ENCODE measurements around the gene TTC38. TPM values are rescaled to one million over a fixed set of nuclear protein-coding genes. Genes with fewer than 3 reads are reported as not detected.
"Not testable (repeated sequence)": the region's sequence is repeated elsewhere in the genome, so short reads cannot be mapped to it uniquely, and the experiment has no call there.

The TTC38 gene
- total RNA-seq, 2 experiments from 2014 or later = 5.2 to 5.8 TPM

DNA sequence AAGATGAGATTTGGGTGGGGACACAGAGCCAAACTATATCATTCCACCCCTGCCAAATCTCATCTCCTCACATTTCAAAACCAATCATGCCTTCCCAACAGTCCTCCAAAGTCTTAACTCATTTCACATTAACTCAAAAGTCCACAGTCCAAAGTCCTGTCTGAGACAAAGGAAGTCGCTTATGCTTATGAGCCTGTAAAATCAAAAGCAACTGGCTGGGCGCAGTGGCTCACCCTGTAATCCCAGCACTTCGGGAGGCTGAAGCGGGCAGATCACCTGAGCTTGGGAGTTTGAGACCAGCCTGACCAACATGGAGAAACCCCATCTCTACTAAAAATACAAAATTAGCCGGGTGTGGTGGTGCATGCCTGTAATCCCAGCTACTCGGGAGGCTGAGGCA, 3.3 kb upstream of the TTC38 start:
- intact Hi-C loops (cut with DNase I, micrococcal nuclease); H3K27ac Mint-ChIP-seq; H3K4me3 Mint-ChIP-seq; H3K9me3 Mint-ChIP-seq (ENCODE audit: low read depth); DNase-seq; ATAC-seq; H3K36me3 Mint-ChIP-seq (ENCODE audit: low read depth); CTCF ChIA-PET; POLR2A ChIA-PET: not testable (repeated sequence)
- H3K4me1 Mint-ChIP-seq = peaks cover 12% of the 10 kb centered on the region
- peaks cover 59% of the 10 kb centered on the region for H3K27me3 Mint-ChIP-seq

DNA sequence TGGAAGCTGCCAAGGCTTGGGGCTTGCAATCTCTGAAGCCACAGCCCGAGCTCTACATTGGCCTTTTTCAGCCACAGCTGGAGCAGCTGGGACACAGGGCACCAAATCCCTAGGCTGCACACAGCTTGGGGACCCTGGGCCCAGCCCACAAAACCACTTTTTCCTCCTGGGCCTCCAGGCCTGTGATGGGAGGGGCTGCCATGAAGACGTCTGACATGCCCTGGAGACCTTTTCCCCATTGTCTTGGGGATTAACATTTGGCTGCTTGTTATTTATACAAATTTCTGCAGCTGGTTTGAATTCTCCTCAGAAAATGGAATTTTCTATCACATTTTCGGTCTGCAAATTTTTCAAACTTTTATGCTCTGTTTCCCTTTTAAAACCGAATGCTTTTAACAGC, 2.2 kb upstream of the TTC38 start:
- peaks cover 14% of the 10 kb centered on the region for H3K4me1 Mint-ChIP-seq
- CTCF ChIA-PET; H3K9me3 Mint-ChIP-seq (ENCODE audit: low read depth); H3K36me3 Mint-ChIP-seq (ENCODE audit: low read depth); DNase-seq; ATAC-seq; H3K4me3 Mint-ChIP-seq; intact Hi-C loops (cut with DNase I, micrococcal nuclease); POLR2A ChIA-PET; H3K27ac Mint-ChIP-seq: not testable (repeated sequence)
- H3K27me3 Mint-ChIP-seq = peaks cover 52% of the 10 kb centered on the region

DNA sequence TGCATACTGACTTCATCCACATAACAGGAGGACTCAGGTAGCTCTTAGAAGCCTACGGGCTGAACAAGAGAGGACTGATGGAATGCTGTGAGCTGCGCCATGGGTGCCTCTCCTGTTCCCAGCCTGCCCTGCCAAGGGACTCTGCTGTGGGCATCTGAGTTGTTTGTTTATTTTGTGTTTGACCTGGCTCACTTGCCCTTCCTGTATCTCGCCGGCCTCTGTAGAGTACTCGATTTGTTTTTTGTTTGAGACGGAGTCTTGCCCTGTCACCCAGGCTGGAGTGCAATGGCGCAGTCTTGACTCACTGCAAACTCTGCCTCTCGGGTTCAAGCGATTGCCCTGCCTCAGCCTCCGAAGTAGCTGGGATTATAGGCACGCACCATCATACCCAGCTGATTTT, 1.8 kb downstream of the TTC38 start:
- Mint-ChIP-seq H3K36me3 (ENCODE audit: low read depth) (peaks cover 3% of the 10 kb centered on the region), H3K27me3 (peaks cover 20% of the 10 kb centered on the region), H3K4me3 (peak overlapping the region; percentile 15), H3K9me3 (ENCODE audit: low read depth) (no peaks in the 10 kb centered on the region), H3K27ac (peak overlapping the region; percentile 19), H3K4me1 (peaks cover 11% of the 10 kb centered on the region)
- POLR2A ChIA-PET = no interaction called here
- DNase-seq (no peak), ATAC-seq (no peak)
- intact Hi-C loops (cut with DNase I, micrococcal nuclease) = no loop called here
- CTCF ChIA-PET = interaction anchor here (0.7 kb wide), 1 partner anchor 264 kb away, joined by 3 read pairs; no protein-coding TSS in a partner anchor

DNA sequence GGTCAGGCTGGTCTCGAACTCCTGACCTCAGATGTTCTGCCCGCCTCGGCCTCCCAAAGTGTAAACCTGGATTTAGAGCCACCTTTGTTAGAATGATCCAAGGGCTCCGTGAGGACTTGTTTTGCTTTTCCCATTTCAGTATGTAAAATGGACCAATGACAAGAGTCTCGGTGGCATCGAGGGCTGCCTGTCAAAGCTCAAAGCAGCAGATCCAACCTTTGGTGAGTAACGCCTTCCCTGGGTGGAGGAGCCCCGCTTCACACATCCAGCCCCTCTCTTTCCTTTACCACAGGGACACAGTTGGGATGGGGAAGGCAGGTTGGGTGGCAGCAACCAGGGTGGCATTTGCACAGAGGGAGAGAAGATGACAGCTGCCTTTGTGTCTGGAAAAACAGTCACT, 4.4 kb downstream of the TTC38 start:
- H3K27ac Mint-ChIP-seq = no peak overlapping the region
- H3K4me3 Mint-ChIP-seq = no peak overlapping the region
- intact Hi-C loops (cut with DNase I, micrococcal nuclease) = no loop called here
- H3K27me3 Mint-ChIP-seq = peaks cover 3% of the 10 kb centered on the region
- H3K4me1 Mint-ChIP-seq = peaks cover 10% of the 10 kb centered on the region
- no peaks in the 10 kb centered on the region for H3K9me3 Mint-ChIP-seq (ENCODE audit: low read depth)
- DNase-seq (no peak), ATAC-seq (no peak)
- ChIA-PET POLR2A (no interaction called here), CTCF (interaction anchor here (0.7 kb wide), 1 partner anchor 40 kb away, joined by 3 read pairs; no protein-coding TSS in a partner anchor)
- H3K36me3 Mint-ChIP-seq (ENCODE audit: low read depth) = peaks cover 8% of the 10 kb centered on the region

DNA sequence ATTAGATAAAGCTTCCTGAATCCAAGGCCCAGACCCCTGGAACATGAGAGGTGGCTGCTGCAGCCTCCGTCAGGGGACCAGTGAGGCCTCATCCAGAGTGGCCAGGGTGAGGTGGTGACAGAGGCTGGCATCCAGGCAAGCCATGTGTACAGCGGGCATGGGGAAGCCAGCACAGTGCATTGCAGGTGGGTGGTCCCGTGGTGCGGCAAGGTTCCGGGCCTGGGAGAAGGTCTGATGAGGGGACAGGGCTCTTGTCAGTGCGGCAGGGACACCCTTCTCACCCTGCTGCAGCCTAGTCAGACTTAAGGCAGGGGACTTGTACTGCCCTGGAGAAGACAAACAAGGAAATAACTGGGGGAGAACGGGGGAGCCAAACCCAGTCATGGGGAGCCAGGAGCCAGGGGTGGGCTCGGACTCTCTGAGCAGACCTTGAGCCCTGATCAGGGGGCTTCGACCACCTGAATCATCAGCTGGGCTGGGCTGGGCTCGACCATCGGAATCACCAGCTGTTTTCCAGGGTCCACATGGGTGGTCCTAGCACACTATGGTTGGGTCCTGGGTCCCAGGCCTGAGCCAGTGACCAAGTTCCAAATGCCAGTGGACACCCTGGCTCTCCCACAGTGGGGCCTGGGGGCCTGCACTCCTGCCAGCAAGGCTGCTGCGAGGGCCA, 5.1 kb downstream of the TTC38 start:
- Mint-ChIP-seq H3K4me1 (peaks cover 6% of the 10 kb centered on the region), H3K36me3 (ENCODE audit: low read depth) (peaks cover 10% of the 10 kb centered on the region)
- POLR2A ChIA-PET = no interaction called here

DNA sequence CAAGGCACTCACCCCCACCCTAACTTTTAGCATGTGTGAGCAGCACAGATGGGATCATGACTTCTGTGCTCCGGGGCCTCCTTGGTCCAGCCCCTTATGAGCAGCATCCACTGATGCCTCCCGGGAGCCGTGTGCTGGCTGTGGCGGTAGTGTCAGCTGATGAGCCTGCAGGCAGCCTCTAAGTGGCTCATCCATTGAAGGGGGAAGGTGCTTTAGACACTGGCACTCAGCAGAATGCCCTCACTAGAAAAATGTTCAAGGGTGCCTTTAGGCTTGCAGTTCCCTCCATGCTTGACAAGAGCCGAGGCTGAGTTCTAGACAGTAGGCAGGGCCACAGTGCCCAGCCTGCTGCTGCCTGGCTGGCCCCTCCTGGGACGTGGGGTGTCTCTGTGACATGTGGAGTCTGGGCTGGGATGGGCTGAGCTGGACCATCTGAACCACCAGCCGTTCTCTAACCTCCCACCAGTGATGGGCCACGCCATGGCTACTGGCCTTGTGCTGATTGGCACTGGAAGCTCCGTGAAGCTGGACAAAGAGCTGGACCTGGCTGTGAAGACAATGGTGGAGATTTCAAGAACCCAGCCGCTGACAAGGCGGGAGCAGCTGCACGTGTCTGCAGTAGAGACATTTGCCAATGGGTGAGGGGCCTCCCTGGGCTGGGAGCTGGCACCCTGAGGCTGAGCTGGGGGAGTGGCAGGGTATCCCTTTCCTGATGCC, 5.8 kb downstream of the TTC38 start:
- ATAC-seq (no peak), DNase-seq (no peak)
- H3K4me3 Mint-ChIP-seq = no peak overlapping the region
- intact Hi-C loops (cut with DNase I, micrococcal nuclease) = no loop called here
- no peaks in the 10 kb centered on the region for H3K9me3 Mint-ChIP-seq (ENCODE audit: low read depth)
- POLR2A ChIA-PET = no interaction called here
- H3K36me3 Mint-ChIP-seq (ENCODE audit: low read depth) = peaks cover 10% of the 10 kb centered on the region
- CTCF ChIA-PET = interaction anchor here (0.7 kb wide), 1 partner anchor 89 kb away, joined by 3 read pairs; no protein-coding TSS in a partner anchor
- H3K27me3 Mint-ChIP-seq = no peaks in the 10 kb centered on the region
- H3K4me1 Mint-ChIP-seq = peaks cover 3% of the 10 kb centered on the region
- H3K27ac Mint-ChIP-seq = no peak overlapping the region

More for the DNA sequence above, 5.1 kb downstream of the TTC38 start:
- ATAC-seq = no peak
- intact Hi-C loops (cut with DNase I, micrococcal nuclease) = no loop called here
- CTCF ChIA-PET = interaction anchor here (0.7 kb wide), 2 partner anchors 40 to 88 kb away, joined by 3 read pairs; no protein-coding TSS in a partner anchor
- no peak overlapping the region for H3K27ac Mint-ChIP-seq
- no peaks in the 10 kb centered on the region for H3K27me3 Mint-ChIP-seq
- H3K9me3 Mint-ChIP-seq (ENCODE audit: low read depth) = no peaks in the 10 kb centered on the region
- H3K4me3 Mint-ChIP-seq = no peak overlapping the region
- DNase-seq = no peak

DNA sequence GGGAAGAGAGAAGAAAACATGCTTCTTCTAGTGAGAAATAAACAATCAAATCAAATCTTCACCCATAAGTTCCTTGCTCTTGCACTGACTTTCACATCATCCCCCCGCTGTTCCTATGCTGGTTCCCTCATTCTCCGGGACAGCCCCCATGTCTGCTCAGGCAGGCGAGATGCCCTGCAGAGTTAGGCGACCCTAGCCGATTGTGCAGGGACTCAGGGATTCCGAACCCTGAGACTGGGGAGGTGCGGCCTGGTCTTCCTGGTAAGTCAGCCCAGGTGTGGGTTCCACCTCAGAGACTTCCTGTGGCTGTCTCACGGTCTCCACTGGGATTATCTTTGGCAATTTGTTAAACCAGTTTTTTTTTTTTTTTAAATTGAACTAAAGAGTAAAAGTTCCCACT, 6.6 kb downstream of the TTC38 start:
- H3K4me1 Mint-ChIP-seq = peaks cover 3% of the 10 kb centered on the region
- no peaks in the 10 kb centered on the region for H3K9me3 Mint-ChIP-seq (ENCODE audit: low read depth)
- peaks cover 10% of the 10 kb centered on the region for H3K36me3 Mint-ChIP-seq (ENCODE audit: low read depth)
- DNase-seq = no peak
- no peak overlapping the region for H3K27ac Mint-ChIP-seq
- CTCF ChIA-PET = no interaction called here
- POLR2A ChIA-PET = no interaction called here
- no peaks in the 10 kb centered on the region for H3K27me3 Mint-ChIP-seq
- no peak for ATAC-seq
- H3K4me3 Mint-ChIP-seq = no peak overlapping the region
- intact Hi-C loops (cut with DNase I, micrococcal nuclease) = no loop called here

DNA sequence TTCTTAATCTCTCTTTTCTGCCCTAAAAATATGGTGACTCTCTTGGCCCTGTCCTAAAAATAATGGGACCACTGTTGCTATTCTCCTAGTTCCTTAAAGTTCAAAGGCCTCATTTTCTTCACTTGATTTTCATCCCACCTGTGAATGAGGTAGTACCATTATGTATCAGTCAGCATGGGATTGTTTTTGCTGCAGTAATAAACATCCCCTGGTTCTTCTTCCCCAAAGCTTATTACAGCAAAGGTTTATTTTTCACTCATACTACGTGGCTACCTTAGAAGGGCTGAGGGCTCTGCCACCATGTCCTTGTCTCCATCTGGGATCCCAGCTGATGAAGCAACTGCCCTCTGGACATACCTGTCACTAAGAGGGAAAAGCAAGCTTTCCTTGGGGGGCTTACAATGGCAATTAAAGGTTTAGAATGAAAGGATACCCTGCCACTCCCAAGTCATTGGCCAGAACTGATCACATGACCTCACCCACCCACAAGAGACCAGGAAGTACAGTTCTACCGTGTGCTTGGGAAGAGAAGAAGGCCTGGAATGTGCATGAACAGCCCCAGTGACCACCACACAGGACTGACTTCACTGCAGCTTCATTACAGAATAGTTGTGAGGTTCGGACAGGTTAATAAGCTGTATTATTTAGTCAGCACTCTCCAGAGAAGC, 7.8 kb downstream of the TTC38 start:
- POLR2A ChIA-PET = no interaction called here

DNA sequence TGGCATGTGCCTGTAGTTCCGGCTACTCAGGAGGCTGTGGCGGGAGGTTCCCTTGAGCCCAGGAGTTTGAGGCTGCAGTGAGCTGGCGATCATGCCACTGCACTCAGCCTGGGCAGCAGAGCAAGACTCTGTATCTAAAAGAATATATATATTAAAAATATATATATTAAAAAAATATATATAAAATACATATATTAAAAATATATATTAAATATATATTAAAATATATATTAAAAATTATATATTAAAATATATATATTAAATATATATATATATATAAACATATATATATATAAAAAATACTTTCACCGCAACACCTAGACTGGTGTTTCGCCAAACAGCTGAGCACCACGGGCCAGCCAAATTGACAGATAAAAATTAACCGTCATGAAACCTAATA, 8.8 kb downstream of the TTC38 start:
- no peaks in the 10 kb centered on the region for H3K4me1 Mint-ChIP-seq
- CTCF ChIA-PET = no interaction called here
- no peak for ATAC-seq
- POLR2A ChIA-PET = no interaction called here
- intact Hi-C loops (cut with DNase I, micrococcal nuclease) = no loop called here
- no peak overlapping the region for H3K4me3 Mint-ChIP-seq
- H3K9me3 Mint-ChIP-seq (ENCODE audit: low read depth) = no peaks in the 10 kb centered on the region
- H3K27ac Mint-ChIP-seq = no peak overlapping the region
- H3K36me3 Mint-ChIP-seq (ENCODE audit: low read depth) = peaks cover 10% of the 10 kb centered on the region
- H3K27me3 Mint-ChIP-seq = no peaks in the 10 kb centered on the region
- no peak for DNase-seq

More for the DNA sequence above, 7.8 kb downstream of the TTC38 start:
- DNase-seq (no peak), ATAC-seq (no peak)
- Mint-ChIP-seq H3K27me3 (no peaks in the 10 kb centered on the region), H3K36me3 (ENCODE audit: low read depth) (peaks cover 10% of the 10 kb centered on the region), H3K9me3 (ENCODE audit: low read depth) (no peaks in the 10 kb centered on the region), H3K27ac (no peak overlapping the region), H3K4me3 (no peak overlapping the region), H3K4me1 (no peaks in the 10 kb centered on the region)
- intact Hi-C loops (cut with DNase I, micrococcal nuclease) = no loop called here
- CTCF ChIA-PET = interaction anchor here (0.6 to 1.2 kb wide), 2 partner anchors 26 to 270 kb away, joined by 3 read pairs; no protein-coding TSS in a partner anchor

DNA sequence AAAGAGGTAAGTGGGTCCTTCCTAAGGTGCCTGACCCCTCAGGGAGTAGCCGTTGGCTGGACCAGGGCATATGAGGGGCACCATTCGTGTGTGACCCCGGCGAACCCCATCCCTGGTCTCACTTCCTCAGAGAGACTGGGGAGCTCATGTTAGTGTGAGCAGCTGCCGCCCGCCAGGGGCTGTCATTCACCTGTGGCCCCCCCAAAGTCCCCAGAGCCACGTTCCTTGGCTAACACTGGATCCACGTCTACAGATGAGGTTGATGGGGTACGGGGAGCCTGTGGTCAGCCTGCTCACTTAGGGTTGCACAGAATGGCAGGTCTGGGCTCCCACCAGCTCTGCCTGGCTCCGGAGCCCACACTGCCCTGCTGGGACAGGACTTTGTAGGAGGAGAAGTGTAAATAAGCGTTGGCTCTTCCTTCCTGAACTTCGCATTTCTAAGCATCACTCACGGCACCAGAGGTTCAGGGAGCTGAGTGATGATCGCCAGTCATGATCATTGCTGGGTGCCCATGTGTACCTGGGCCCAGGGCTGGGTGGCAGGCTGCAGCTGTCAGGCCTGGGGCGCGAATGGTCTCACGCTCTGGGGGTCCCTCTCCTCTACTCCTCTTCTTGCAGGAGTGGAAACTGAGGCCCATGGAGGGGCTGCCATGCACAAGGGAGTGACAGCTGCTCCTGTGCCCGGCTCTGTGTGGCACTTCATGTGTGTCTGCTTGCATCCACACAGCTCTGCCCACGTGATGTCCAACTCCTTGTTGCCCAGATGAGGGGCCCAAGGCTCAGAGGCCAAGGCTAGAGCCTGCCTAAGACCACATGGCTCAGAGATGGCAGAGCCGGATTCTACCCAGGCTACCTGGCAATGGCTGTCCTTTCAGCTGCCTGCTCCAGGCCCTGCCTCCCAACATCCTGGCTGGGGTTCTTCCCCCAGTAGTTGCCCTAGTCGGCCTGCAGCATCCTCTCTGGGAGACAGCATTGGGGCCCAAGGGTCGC, 11.1 kb downstream of the TTC38 start:
- ChIA-PET CTCF (interaction anchor here (0.5 to 0.6 kb wide), 2 partner anchors 81 to 273 kb away, joined by 3 read pairs; no protein-coding TSS in a partner anchor), POLR2A (no interaction called here)
- intact Hi-C loops (cut with DNase I, micrococcal nuclease) = no loop called here
- H3K27me3 Mint-ChIP-seq = no peaks in the 10 kb centered on the region
- H3K27ac Mint-ChIP-seq = no peak overlapping the region
- DNase-seq = no peak
- peaks cover 10% of the 10 kb centered on the region for H3K36me3 Mint-ChIP-seq (ENCODE audit: low read depth)
- no peaks in the 10 kb centered on the region for H3K9me3 Mint-ChIP-seq (ENCODE audit: low read depth)
- no peak for ATAC-seq
- H3K4me3 Mint-ChIP-seq = no peak overlapping the region
- H3K4me1 Mint-ChIP-seq = no peaks in the 10 kb centered on the region
